PC-3 (cell line): Measurements from ENCODE around the gene RASSF5. TPM values are rescaled to one million over a fixed set of nuclear protein-coding genes. Genes with fewer than 3 reads are reported as not detected.

ENCODE experiments used
- ATAC-seq: fragments of 200-7000 bp; cut with Tn5 transposase; 2 replicates; pipeline ENCODE4 v1.9.1; 2020; ENCODE audit warnings: mild to moderate bottlenecking, moderate library complexity
- BruUV-seq: library from RNA; stranded (reverse); fragments of 400-500 nt; replicated peaks from 2 replicates; lab custom pipeline; 2021; lab: Mats Ljungman, UMichigan
- CTCF ChIA-PET: fragments of 300-600 bp; sonication (Branson Sonifier 250); formaldehyde crosslinking; loops from one replicate; lab custom pipeline; 2022; ENCODE audit warnings: antibody characterized with exemption; lab: Charles Lee
- POLR2A ChIA-PET: fragments of 300-600 bp; sonication (Branson Sonifier 250); formaldehyde crosslinking; loops from one replicate; lab custom pipeline; 2022; ENCODE audit warnings: antibody characterized with exemption; ENCODE audit not compliant: unreplicated experiment; lab: Charles Lee
- DNase-seq: peaks from one replicate; pipeline ENCODE4 v3.0.0-alpha.2; 2015
- H2AFZ ChIP-seq: fragments of 300-600 bp; sonication (generic); 2 replicates; pipeline ENCODE4 v1.6.0; 2016; ENCODE audit warnings: antibody characterized with exemption, low read length
- H3F3A ChIP-seq: fragments of 300-600 bp; sonication (generic); one replicate; pipeline ENCODE4 v1.6.0; 2017; ENCODE audit warnings: antibody characterized with exemption, low read length, control low read depth, mild to moderate bottlenecking; ENCODE audit not compliant: unreplicated experiment
- H3K27ac ChIP-seq: fragments of 300-600 bp; sonication (generic); 2 replicates; pipeline ENCODE4 v1.5.1; 2016; ENCODE audit warnings: mild to moderate bottlenecking, low read length
- H3K27me3 ChIP-seq: fragments of 300-600 bp; sonication (generic); 2 replicates; pipeline ENCODE4 v1.6.1; 2016; ENCODE audit warnings: low read length, mixed read lengths
- H3K36me3 ChIP-seq: fragments of 300-600 bp; sonication (generic); 2 replicates; pipeline ENCODE4 v1.6.1; 2016; ENCODE audit warnings: low read depth, mixed run types, low read length, mixed read lengths
- H3K4me1 ChIP-seq: fragments of 300-600 bp; sonication (generic); 2 replicates; pipeline ENCODE4 v1.5.1; 2016; ENCODE audit warnings: low read length; ENCODE audit not compliant: insufficient read depth
- H3K4me2 ChIP-seq: fragments of 300-600 bp; sonication (generic); 2 replicates; pipeline ENCODE4 v1.6.0; 2016; ENCODE audit warnings: low read length
- H3K4me3 ChIP-seq: fragments of 300-600 bp; sonication (generic); 2 replicates; pipeline ENCODE4 v1.5.1; 2016; ENCODE audit warnings: mild to moderate bottlenecking, low read length, mixed read lengths
- H3K79me2 ChIP-seq: fragments of 300-600 bp; sonication (generic); 2 replicates; pipeline ENCODE4 v1.6.1; 2017; ENCODE audit warnings: low read length, mixed read lengths
- H3K9ac ChIP-seq: fragments of 300-600 bp; sonication (generic); 2 replicates; pipeline ENCODE4 v1.6.0; 2016; ENCODE audit warnings: mild to moderate bottlenecking, low read length
- H3K9me2 ChIP-seq: fragments of 300-600 bp; sonication (generic); replicated peaks from 2 replicates; pipeline ENCODE4 v1.6.1; 2016; ENCODE audit warnings: mixed run types, low read length, mixed read lengths
- H3K9me3 ChIP-seq: fragments of 300-600 bp; sonication (generic); 2 replicates; pipeline ENCODE4 v1.6.1; 2016; ENCODE audit warnings: low read length, mixed read lengths
- H4K20me1 ChIP-seq: fragments of 300-600 bp; sonication (generic); 2 replicates; pipeline ENCODE4 v1.6.1; 2016; ENCODE audit warnings: low read length, mixed read lengths
- CTCF ChIP-seq: fragments of 300-600 bp; sonication (generic); conservative IDR thresholded peaks from 2 replicates; pipeline ENCODE4 v1.5.1; 2017; ENCODE audit warnings: antibody characterized with exemption, low read depth, mild to moderate bottlenecking, low read length
- EZH2 ChIP-seq: fragments of 300-600 bp; sonication (generic); IDR thresholded peaks from one replicate; pipeline ENCODE4 v1.6.1; 2017; ENCODE audit warnings: antibody characterized with exemption, mild to moderate bottlenecking, low read length; ENCODE audit not compliant: unreplicated experiment
- EZH2phosphoT487 ChIP-seq: fragments of 300-600 bp; sonication (generic); IDR thresholded peaks from 2 replicates; pipeline ENCODE4 v1.6.1; 2018; ENCODE audit warnings: mild to moderate bottlenecking, antibody characterized with exemption, low read length, borderline replicate concordance
- intact Hi-C: fragments of 100-400 bp; cut with micrococcal nuclease; formaldehyde crosslinking; loops from 2 replicates; pipeline ENCODE4 v1.9.0; 2023
- total RNA-seq: library from RNA; depleted of rRNA; stranded (reverse); fragments of >200 nt; gene quantifications from 2 replicates; pipeline ENCODE4 v1.2.3, GENCODE V29; 2014

The RASSF5 gene
- total RNA-seq, 1 experiment from 2014 or later = 15.5 TPM

- Histone ChIP-seq H3K36me3 (peaks cover 11% of the 10 kb centered on the region; the same call in 1 of the 2 replicates), H3K27ac (no peak overlapping the region), H3F3A (no peaks in the 10 kb centered on the region), H3K9me3 (no peaks in the 10 kb centered on the region), H2AFZ (no peak overlapping the region), H3K4me1 (no peaks in the 10 kb centered on the region), H3K9ac (no peak overlapping the region), H3K4me3 (no peak overlapping the region), H3K9me2 (no peaks in the 10 kb centered on the region), H3K27me3 (no peaks in the 10 kb centered on the region), H3K79me2 (no peaks in the 10 kb centered on the region), H3K4me2 (no peak overlapping the region), H4K20me1 (no peaks in the 10 kb centered on the region)
- no TSS peak for BruUV-seq
- intact Hi-C loops = loop anchor here (2.0 kb wide), 1 partner anchor 49 kb away; no protein-coding TSS in a partner anchor
- DNase-seq (no peak), ATAC-seq (no peak)
- TF ChIP-seq CTCF (no peak), EZH2 (no peak), EZH2phosphoT487 (no peak)
- ChIA-PET CTCF (no interaction called here), POLR2A (no interaction called here)
These were observed 15.7 kb upstream of the RASSF5 start for GRCh38 chr1:206491616-206492015.

GRCh38 chr1:206492589-206492988 lies 14.7 kb upstream of the RASSF5 start:
- H3K4me2 ChIP-seq = no peak overlapping the region
- intact Hi-C loops = no loop called here
- no peak overlapping the region for H3K27ac ChIP-seq
- CTCF ChIA-PET = no interaction called here
- no peak for DNase-seq
- H3K4me3 ChIP-seq = no peak overlapping the region
- TF ChIP-seq EZH2 (no peak), CTCF (no peak), EZH2phosphoT487 (no peak)
- POLR2A ChIA-PET = no interaction called here
- no peaks in the 10 kb centered on the region for H3K9me2 ChIP-seq
- no peak overlapping the region for H3K9ac ChIP-seq
- H3K9me3 ChIP-seq = no peaks in the 10 kb centered on the region
- no peak overlapping the region for H2AFZ ChIP-seq
- H3K36me3 ChIP-seq = peaks cover 11% of the 10 kb centered on the region; the same call in 1 of the 2 replicates
- H4K20me1 ChIP-seq = no peaks in the 10 kb centered on the region
- no peaks in the 10 kb centered on the region for H3K27me3 ChIP-seq
- no TSS peak for BruUV-seq
- ATAC-seq = no peak
- H3K4me1 ChIP-seq = 0 out of 2 replicates have a peak, but pooled peaks cover under 1% of the 10 kb centered on the region
- H3F3A ChIP-seq = no peaks in the 10 kb centered on the region
- no peaks in the 10 kb centered on the region for H3K79me2 ChIP-seq

GRCh38 chr1:206493279-206493678 lies 14.1 kb upstream of the RASSF5 start:
- H3K9me2 ChIP-seq = no peaks in the 10 kb centered on the region
- ATAC-seq (no peak), DNase-seq (no peak)
- no peak overlapping the region for H3K4me2 ChIP-seq
- H3K4me1 ChIP-seq = peaks cover 7% of the 10 kb centered on the region
- H3K36me3 ChIP-seq = peaks cover 11% of the 10 kb centered on the region; the same call in 1 of the 2 replicates
- no peak overlapping the region for H3K9ac ChIP-seq
- no peaks in the 10 kb centered on the region for H3F3A ChIP-seq
- no peaks in the 10 kb centered on the region for H3K79me2 ChIP-seq
- intact Hi-C loops = no loop called here
- ChIA-PET CTCF (no interaction called here), POLR2A (no interaction called here)
- TF ChIP-seq EZH2 = no peak
- TF ChIP-seq EZH2phosphoT487 = no peak
- no peak for TF ChIP-seq CTCF
- no peaks in the 10 kb centered on the region for H3K9me3 ChIP-seq
- BruUV-seq = no TSS peak
- no peaks in the 10 kb centered on the region for H4K20me1 ChIP-seq
- H3K27ac ChIP-seq = no peak overlapping the region
- no peak overlapping the region for H2AFZ ChIP-seq
- H3K4me3 ChIP-seq = no peak overlapping the region
- H3K27me3 ChIP-seq = no peaks in the 10 kb centered on the region
